Measurements from ENCODE around the gene AMH.
"Not testable (repeated sequence)": the region's sequence is repeated elsewhere in the genome, so short reads cannot be mapped to it uniquely, and the experiment has no call there.

The AMH gene

DNA sequence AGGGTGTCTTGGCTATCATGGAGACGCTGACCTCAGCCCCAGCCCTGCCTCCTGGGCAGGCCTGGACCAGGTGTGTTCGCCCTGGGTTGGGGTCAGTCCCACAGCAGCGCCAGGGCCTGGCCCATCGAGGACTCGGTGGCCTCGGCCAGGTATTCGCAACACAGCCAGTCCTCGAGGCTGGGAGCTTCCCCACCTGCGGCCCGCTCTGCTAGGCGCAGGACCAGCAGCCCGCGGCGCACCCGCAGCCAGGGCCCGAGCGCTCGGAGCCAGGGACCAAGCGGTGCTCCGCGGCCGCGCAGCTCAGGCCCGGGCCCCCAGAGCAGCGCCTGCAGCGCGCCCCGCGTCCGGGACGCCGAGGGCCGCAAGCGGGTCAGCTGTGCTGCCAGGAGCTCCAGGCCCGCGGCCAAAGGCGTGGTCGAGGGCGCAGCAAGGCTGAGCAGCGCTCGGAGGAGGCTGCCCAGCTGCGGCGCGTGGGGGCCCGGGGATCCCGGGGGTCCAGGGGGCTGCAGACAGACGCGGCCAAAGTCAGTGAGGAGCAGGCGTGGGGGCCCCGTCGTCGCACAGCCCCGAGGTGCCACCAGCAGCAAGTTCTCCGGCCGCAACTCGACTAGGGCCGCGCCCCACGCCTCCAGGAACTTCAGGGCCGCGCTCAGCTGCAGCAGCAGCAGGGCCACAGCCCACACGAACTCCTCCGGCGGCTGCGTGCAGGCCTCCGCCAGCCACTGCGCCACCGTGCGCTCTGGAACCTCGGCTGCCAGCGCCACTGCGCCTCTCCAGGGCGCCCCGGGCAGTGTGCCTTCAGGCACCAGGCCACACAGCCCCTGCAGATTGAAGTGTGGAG lies 26.7 kb downstream of the AMH start:
- TF ChIP-seq, protein P1, sequence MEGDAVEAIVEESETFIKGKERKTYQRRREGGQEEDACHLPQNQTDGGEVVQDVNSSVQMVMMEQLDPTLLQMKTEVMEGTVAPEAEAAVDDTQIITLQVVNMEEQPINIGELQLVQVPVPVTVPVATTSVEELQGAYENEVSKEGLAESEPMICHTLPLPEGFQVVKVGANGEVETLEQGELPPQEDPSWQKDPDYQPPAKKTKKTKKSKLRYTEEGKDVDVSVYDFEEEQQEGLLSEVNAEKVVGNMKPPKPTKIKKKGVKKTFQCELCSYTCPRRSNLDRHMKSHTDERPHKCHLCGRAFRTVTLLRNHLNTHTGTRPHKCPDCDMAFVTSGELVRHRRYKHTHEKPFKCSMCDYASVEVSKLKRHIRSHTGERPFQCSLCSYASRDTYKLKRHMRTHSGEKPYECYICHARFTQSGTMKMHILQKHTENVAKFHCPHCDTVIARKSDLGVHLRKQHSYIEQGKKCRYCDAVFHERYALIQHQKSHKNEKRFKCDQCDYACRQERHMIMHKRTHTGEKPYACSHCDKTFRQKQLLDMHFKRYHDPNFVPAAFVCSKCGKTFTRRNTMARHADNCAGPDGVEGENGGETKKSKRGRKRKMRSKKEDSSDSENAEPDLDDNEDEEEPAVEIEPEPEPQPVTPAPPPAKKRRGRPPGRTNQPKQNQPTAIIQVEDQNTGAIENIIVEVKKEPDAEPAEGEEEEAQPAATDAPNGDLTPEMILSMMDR (IDR thresholded peaks at IDR 0.05; ENCODE audit: control insufficient read depth, insufficient read depth, low read depth, low read length, missing control alignments): no peak
- no peak for DNase-seq (ENCODE audit: low read depth)
- H3K4me3 ChIP-seq (ENCODE audit: control insufficient read depth, low read depth, low read length): no peak overlapping the region

DNA sequence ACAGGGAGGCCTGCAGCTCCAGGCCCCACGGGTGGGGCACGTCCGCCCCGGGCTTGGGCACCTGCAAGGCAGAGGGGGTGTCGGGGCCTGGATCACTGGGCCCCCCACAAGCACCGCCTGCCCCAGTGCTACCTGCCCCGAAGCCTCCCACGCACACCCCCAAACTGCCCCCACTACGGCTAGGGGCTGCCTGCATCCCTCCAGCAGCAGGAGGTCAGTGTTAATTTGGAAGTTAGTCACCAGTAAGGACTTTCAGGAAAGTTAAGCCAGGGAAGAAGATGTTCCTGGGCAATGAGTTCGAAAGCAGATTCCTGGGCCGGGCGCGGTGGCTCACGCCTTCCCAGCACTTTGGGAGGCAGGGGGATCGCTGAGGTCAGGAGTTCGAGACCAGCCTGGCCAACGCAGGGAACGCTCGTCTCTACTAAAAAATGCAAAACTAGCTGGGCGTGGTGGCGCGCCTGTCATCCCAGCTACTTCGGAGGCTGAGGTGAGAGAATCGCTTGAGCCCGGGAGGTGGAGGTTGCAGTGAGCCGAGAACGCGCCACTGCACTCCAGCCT lies 27.4 kb downstream of the AMH start:
- no peak overlapping the region for H3K4me3 ChIP-seq (ENCODE audit: control insufficient read depth, low read depth, low read length)
- TF ChIP-seq, protein P1 (IDR thresholded peaks at IDR 0.05; ENCODE audit: control insufficient read depth, insufficient read depth, low read depth, low read length, missing control alignments): no peak
- no peak for DNase-seq (ENCODE audit: low read depth)

DNA sequence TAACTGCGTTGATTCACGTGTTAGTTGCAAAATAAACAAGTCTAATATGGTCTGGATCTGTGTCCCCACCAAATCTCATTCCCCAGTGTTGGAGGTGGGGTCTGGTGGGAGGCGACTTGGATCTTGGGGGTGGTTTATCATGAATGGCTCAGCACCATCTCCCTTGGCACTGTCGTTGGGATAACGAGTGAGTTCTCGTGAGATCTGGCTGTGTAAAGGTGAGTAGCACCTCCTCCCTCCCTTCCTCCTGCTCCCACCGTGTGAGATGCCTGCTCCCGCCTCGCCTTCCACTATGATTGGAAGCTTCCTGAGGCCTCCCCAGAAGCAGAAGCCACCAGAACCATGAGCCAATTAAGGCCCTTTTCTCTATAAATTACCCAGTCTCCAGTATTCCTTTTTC lies 28.0 kb downstream of the AMH start:
- H3K4me3 ChIP-seq (ENCODE audit: control insufficient read depth, low read depth, low read length): no peak overlapping the region
- DNase-seq (ENCODE audit: low read depth): no peak
- TF ChIP-seq, protein P1 (IDR thresholded peaks at IDR 0.05; ENCODE audit: control insufficient read depth, insufficient read depth, low read depth, low read length, missing control alignments): no peak

DNA sequence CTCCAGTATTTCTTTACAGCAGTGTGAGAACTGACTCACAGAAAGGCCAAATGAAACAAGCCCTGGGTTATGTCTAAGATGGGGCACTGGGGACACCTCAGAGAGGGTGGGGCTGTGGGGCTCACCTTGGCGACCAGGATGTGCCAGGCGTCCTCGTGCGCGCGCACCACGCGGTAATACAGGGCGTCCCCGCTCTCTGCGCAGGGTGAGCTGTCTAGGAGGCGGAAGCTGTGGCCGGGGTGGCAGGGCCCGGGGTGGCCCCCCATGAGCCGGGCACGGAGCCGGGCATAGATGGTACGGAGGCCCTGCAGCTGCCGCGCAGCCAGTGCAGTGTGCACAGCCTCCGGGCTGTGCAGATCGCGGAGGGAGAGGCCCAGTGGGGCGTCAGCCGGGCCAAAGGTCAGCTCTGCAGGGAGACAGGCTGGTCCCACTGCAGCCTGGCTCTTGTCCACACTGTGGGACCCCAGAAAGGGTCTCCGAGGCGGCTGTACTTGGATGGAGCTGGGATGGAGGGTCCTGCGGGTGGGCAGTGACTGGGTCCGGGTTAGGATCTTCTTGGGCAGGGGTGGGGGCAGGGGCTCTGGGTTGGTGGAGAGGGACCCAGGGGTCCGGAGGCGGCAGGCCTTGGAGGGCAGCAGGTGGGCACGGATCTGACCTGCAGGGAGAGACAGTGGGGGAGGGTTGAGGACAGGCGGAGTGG lies 29.5 kb downstream of the AMH start:
- no peak overlapping the region for H3K4me3 ChIP-seq (ENCODE audit: control insufficient read depth, low read depth, low read length)
- no peak for DNase-seq (ENCODE audit: low read depth)
- TF ChIP-seq, protein P1 (IDR thresholded peaks at IDR 0.05; ENCODE audit: control insufficient read depth, insufficient read depth, low read depth, low read length, missing control alignments): no peak

DNA sequence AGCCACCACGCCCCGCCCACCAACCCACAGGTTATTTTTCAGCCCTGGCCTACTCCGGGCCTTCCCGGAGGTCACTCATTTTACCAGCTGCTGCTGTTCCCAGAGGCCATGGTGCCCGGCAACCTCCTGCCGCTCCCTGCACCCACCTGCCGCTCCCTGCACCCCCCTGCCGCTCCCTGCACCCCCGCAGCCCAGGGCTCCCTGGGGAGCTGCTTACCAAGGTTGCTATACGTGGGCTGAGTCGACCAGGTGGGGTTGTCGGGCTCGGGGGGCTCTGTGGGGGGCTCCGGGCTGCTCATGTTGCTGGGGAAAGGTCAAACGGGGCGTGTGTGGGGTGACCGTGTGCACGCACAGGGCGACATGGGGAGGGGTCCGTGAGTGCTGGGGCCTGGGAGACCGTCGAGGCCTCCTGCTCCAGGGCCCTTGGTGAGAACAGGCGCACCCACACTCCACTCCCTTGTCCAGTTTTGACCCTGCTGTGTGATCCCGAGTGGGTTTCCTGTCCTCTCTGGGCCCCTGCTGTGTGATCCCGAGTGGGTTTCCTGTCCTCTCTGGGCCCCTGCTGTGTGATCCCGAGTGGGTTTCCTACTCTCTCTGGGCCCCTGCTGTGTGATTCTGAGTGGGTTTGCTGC lies 31.6 kb downstream of the AMH start:
- H3K4me3 ChIP-seq (ENCODE audit: control insufficient read depth, low read depth, low read length): no peak overlapping the region
- no peak for DNase-seq (ENCODE audit: low read depth)
- TF ChIP-seq, protein P1 (IDR thresholded peaks at IDR 0.05; ENCODE audit: control insufficient read depth, insufficient read depth, low read depth, low read length, missing control alignments): no peak

DNA sequence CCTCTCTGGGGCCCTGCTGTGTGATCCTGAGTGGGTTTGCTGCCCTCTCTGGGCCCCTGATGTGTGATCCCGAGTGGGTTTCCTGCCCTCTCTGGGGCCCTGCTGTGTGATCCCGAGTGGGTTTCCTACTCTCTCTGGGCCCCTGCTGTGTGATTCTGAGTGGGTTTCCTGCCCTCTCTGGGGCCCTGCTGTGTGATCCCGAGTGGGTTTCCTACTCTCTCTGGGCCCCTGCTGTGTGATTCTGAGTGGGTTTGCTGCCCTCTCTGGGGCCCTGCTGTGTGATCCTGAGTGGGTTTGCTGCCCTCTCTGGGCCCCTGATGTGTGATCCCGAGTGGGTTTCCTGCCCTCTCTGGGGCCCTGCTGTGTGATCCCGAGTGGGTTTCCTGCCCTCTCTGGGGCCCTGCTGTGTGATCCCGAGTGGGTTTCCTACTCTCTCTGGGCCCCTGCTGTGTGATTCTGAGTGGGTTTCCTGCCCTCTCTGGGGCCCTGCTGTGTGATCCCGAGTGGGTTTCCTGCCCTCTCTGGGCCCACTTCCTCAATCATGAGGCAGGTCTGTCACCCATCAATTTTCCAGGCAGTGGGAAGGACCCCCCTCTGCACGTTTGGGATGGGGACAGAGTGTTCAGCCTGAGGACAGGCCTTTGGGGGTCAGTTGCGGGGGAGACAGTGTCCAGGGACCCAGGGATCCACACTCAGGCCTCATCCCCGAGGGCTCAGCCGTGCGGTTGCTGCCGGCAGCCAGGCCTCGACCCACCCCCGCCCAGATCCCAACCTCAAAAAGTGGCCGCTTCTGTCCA lies 32.3 kb downstream of the AMH start:
- not testable (repeated sequence) for H3K4me3 ChIP-seq (ENCODE audit: control insufficient read depth, low read depth, low read length)

More for the DNA sequence above, 32.3 kb downstream of the AMH start:
- not testable (repeated sequence) for DNase-seq (ENCODE audit: low read depth)
